ENCODE data around the gene PTPRK.

Gene PTPRK

DNA sequence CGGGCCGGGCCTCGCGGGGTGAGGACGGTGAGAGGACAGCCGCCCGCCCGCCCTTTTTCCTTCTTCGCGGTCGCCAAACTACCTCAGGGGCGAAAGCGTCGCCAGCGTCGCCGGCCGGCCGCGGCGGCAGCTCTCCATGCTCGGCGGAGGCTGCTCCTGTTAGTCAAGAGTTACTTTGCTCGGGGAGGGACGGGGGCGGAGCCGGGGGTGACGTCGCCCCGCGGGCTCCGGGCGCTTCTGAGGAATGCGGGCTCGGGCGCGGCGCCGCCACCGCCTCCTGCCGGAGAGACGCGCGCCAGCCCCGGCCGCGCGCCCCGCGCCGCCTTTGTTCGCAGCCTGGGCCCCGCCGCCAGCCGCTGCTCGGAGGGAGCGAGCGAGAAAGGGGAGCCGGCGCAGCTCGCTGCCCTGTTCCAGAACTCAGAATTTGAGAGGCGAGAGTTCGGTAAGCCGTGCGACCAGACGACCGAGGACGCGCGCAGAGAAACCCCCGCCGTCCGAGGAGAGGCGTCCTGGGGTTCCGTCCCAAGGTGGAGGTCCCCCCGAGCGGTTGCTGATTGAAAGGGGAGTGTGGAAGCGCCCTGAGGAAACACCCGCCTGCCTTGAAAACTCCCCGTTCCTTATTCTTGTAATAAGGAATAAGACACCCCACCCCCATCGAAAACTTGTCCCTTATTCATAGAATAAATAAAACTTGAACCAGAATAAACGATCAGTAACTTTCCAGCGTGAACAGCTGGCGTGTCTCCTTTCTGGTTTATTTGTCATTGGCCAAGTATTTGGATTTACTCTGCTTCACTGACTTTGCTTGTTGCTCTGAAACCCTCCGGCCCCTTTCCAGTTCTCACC lies at the start of gene PTPRK:
Gene PTPRK, minus strand, starts transcription at position 164 of the 846 bp plus-strand sequence. CDS start 241 bp downstream, outside the sequence.
- peak; percentile 80 for DNase-seq

DNA sequence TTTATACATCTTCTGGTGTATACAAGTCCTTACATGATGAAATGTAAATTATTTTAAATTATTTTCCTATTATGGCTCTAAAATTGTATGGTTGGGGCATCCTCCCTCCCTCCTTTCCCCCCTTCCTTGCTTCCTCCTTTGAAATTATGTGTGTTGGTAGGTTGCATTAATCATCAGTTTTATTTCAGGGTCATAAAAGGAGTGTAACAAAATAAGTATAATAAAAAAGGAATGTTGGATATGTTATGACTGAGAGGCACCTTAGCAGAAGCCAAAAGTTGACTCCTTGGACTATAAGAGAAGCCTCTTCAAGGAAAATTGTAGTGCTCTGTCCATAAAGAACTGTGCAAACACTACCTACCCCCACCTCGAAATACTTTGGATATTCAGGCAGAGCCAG lies 46.6 kb upstream of the PTPRK start:
- no peak for DNase-seq

- no peak for DNase-seq
These were observed 40.6 kb upstream of the PTPRK start for GRCh38 chr6:128560966-128561365.

GRCh38 chr6:128558924-128559323 lies 38.5 kb upstream of the PTPRK start:
- DNase-seq: no peak

GRCh38 chr6:128558021-128558420 lies 37.6 kb upstream of the PTPRK start:
- DNase-seq: no peak

- no peak for DNase-seq
These were observed 36.7 kb upstream of the PTPRK start for GRCh38 chr6:128557081-128557480.

- no peak for DNase-seq
These were observed 33.9 kb upstream of the PTPRK start for GRCh38 chr6:128554302-128554701.

- no peak for DNase-seq
These were observed 20.9 kb upstream of the PTPRK start for GRCh38 chr6:128541261-128541660.

GRCh38 chr6:128538763-128539162 lies 18.4 kb upstream of the PTPRK start:
- no peak for DNase-seq

- no peak for DNase-seq
These were observed 12.4 kb upstream of the PTPRK start for GRCh38 chr6:128532827-128533226.

DNA sequence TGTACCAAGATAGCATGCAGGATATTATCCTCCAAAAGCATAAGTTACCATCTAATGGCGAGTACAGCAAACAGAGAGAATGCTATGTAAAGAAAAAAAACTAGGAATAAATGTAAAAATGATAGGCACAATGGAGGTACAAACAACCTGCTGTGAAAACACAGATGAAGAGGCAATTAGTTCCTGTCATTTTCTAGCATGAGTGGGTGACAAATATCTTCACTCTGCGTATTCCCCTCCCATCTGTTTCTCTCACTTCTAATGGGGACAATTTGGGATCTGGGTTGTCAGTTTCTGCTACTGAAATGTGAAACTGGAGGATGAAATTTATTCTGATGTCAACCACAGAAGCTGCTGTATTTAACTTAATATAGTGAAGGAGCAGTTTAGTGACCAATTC lies 11.7 kb upstream of the PTPRK start:
- DNase-seq: no peak

GRCh38 chr6:128531696-128532095 lies 11.3 kb upstream of the PTPRK start:
- DNase-seq: no peak

DNA sequence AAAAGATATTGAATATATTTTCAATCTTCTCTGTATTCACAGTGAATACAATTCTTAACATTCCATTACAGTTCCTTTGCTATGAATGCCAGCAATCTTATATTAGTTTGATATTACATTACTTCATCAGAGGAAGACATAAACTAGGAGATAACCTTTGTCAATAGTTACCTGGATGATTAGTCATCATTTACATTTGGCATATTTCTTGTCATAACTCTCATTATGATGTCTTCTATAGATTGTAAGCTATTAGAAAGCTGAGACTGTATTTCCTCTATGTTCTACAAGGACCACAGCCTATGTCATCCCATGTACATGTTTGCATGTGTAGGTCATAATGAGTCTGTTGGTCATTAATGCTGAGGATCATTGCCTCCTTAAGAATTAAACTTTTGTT lies 7.8 kb upstream of the PTPRK start:
- no peak for DNase-seq

- DNase-seq: no peak
These were observed 7.0 kb upstream of the PTPRK start for GRCh38 chr6:128527375-128527774.

DNA sequence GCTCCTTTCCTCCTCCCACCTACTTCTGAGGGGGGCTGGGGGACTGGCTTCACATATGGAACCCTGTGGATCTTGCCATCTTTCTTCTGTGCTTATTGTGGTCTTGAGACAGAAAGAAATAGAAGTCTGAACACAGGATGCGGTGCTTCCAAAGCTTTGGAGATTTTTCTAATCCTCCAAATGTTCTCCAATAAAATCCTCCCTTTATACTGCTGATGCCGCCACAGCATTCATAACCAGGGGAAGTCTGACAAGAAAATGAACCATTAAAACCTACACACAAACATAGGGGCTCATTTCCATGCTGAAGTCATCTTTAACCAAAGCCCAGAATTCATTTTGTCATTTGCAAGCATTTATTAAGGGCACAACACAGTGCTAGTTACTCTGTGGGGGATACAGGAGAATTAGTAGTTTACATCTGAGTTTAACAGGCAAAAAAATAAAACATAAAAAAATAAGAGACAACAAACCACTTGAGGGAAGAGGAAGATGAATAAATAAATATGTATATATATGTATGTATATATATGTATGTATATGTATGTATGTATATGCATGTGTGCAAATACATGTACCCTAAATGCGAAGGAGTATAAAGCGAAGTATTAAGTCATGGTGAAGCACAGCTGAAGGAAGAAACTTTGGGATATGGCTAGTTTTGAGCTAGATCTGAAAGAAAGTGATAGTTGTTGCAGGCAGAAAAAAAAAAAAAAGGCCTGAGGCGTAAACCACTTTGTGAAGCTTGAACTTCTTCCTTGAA lies 5.9 kb upstream of the PTPRK start:
- DNase-seq: no peak

DNA sequence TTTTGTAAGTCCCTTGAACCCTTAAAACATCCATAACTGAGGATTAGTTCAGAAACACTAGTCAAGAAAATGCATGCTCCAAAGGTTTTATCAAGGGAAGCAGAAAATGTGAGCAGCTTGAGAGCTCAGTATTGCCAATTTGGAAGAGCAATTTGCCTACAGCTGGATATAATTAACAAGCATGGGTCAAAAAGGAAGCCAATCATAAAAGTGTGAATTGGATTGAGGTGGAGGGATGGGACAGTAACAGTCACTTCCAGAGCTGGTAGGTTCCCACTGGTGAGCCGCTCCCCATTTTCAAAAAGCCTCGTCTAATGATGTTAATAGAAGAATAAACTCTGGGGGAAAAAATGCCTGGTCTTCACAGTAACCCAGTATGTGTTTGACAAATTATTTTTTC lies 5.0 kb upstream of the PTPRK start:
- no peak for DNase-seq

DNA sequence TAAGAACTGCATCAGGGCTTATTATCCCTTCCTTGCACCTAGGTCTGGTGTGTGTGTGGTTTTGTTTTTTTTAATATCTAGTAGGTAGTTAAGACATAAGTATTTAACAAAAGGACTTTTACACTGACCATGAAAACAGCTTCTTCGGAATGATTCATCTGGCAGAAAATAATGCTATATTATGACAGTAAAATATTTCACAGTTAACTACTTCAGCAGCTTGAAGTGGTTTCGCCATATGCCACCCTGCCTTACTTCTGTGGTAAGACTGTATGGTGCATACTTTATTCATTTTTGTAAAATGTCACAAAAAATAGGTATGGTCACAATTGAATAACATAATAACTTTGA lies 858 bp upstream of the PTPRK start:
- no peak for DNase-seq

- peak; percentile 2 for DNase-seq
These were observed 416 bp downstream of the PTPRK start for GRCh38 chr6:128519931-128520435.

GRCh38 chr6:128519132-128519930 lies 1.1 kb downstream of the PTPRK start:
- no peak for DNase-seq

- no peak for DNase-seq
These were observed 1.8 kb downstream of the PTPRK start for GRCh38 chr6:128518434-128519131.

GRCh38 chr6:128517124-128517523 lies 3.3 kb downstream of the PTPRK start:
- DNase-seq: no peak

DNA sequence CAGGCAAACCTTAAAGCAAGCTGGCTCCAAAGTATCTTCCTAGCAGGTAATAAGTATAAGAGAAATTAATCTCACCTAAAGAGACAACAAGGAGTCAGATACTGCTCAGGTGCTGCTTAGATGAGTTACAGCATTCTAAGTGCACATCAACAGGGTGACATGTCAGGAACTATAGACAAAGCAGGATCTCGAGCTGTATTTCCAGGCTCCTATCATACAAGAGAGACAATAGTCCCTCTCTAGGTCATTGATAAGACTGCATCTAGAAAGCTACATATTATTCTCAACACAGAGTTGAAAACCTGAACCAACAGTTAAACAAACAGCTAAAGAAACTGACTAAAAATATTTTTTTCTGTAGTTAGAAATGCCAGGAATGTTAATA lies 3.9 kb downstream of the PTPRK start:
- DNase-seq: no peak

Measured in CD4-positive, alpha-beta T cell treated with Interferon gamma for 1 hour (primary cell).